Measurements from ENCODE around the gene HNF1A.

Gene HNF1A

DNA sequence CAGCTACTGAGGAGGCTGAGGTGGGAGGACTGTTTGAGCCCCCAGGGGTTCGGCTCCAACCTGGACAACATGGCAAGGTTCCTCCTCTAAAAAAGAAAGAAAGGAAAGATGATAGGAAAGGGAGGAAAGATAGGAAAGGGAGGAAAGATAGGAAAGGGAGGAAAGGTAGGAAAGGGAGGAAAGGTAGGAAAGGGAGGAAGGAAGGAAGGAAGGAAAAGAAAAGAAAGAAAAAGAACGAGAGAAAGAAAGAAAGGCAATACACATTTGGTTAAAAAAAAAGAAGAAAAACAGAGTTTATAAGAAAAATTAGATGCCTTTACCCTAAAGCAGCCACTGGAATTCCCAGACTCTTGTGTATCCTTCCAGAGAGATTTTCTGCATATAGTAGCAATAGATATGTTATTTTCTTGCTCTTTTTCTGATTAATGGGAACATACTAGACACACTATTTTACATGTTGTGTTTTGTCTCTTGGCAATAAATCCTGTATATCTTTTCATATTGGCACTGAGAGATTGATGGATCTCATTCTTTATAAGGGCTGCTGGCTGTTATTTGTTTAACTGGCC, 12.2 kb downstream of the HNF1A start:
- no peak for DNase-seq

DNA sequence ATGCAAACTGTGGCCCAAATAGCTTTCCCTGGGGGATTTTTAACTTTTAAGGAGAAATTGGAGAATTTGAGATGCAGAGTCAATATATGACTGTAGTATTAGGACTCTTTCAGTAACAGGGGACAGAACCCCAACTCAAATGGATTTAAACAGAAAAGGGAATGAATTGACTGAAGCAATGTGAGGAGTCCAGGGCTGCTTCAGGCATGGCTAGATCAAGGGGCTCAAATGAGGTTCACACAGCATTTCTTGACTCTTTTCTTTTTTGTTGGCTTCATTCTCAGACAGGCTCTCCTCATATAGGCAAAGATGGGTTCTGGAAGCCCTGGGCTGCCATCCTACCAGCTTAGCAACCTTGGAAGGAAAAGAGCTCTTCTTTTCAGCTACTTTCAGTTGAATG, 13.6 kb downstream of the HNF1A start:
- DNase-seq: no peak

DNA sequence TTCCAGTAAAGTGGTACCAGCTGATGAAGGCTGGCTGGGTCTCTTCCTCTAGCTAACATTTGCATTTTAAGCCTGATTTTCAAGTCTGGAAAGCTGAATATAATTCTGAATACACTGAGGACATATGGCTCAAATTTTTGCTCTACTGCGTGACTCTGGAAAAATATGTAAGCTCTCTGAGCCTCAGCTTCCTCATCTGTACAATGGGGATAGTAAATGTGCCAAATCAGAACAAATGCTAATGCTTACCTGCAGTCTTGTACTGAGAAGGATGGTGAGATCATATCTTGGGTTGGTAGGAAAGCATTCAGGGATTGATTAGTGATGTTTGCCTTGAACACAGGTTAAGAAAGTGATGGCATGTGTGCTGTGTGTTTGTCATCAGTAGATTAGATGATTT, 14.6 kb downstream of the HNF1A start:
- DNase-seq: no peak

DNA sequence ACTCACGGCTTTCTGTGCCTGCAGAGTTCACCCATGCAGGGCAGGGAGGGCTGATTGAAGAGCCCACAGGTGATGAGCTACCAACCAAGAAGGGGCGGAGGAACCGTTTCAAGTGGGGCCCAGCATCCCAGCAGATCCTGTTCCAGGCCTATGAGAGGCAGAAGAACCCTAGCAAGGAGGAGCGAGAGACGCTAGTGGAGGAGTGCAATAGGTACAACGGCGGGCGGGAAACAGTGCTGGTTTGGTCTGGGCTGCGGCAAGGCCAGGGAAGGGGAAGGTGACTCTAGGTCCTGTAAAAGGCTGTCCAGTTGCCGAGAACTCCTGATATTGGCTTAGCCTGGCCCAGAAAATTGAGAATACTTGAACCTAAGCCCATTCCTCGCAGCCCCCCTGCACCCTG, 15.2 kb downstream of the HNF1A start:
- no peak for DNase-seq

DNA sequence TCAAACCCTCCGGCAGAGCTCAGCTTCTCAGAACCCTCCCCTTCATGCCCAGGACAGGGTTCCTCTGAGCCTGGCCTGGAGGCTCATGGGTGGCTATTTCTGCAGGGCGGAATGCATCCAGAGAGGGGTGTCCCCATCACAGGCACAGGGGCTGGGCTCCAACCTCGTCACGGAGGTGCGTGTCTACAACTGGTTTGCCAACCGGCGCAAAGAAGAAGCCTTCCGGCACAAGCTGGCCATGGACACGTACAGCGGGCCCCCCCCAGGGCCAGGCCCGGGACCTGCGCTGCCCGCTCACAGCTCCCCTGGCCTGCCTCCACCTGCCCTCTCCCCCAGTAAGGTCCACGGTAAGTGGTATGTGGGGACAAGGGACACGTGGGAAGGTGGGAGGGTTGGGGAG, 15.7 kb downstream of the HNF1A start:
- DNase-seq: no peak

DNA sequence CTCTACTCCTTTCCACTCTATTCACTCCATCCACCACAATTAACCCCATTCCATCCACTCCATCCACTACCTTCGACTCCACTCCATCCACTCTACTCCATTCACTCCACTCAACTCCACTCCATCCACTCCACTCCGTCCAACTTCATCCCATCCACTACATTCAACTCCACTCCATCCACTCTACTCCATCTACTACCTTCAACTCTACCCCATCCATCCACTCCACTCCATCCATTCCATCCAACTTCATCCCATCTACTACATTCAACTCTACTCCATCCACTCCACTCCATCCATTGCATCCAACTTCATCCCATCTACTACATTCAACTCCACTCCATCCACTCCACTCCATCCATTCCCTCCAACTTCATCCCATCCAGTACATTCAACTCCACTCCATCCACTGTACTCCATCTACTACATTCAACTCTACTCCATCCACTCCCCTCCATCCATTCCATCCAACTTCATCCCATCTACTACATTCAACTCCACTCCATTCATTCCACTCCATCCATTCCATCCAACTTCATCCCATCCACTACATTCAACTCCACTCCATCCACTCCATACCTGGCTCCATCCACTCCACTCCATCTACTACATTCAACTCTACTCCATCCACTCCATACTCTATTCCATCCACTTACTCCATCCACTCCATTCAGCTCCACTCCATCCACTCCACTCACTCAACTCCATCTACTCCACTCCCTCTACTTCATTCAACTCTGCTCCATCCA, 16.4 kb downstream of the HNF1A start:
- no peak for DNase-seq

DNA sequence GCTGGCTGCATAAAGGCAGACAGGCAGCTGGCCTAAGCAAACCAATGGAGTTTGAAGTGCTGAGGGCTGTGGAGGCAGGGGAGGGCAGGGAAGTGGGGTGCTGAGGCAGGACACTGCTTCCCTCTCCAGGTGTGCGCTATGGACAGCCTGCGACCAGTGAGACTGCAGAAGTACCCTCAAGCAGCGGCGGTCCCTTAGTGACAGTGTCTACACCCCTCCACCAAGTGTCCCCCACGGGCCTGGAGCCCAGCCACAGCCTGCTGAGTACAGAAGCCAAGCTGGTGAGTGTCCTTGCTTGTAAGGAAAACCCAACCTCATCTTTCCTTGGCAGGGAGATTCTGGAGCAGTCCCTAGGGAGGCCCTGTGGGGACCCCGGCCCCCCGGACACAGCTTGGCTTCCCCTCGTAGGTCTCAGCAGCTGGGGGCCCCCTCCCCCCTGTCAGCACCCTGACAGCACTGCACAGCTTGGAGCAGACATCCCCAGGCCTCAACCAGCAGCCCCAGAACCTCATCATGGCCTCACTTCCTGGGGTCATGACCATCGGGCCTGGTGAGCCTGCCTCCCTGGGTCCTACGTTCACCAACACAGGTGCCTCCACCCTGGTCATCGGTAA, 17.9 kb downstream of the HNF1A start:
- no peak for DNase-seq

DNA sequence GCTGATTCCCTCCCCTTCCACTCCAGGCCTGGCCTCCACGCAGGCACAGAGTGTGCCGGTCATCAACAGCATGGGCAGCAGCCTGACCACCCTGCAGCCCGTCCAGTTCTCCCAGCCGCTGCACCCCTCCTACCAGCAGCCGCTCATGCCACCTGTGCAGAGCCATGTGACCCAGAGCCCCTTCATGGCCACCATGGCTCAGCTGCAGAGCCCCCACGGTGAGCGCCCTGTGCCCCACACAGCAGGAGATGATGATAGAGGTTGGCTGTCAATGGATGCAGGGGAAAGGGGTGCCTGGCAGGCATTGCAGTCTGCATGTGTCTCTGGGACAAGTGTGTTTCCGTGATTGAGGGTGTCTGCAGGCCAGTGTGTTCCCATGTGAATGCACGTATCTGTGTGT, 19.1 kb downstream of the HNF1A start:
- no peak for DNase-seq

DNA sequence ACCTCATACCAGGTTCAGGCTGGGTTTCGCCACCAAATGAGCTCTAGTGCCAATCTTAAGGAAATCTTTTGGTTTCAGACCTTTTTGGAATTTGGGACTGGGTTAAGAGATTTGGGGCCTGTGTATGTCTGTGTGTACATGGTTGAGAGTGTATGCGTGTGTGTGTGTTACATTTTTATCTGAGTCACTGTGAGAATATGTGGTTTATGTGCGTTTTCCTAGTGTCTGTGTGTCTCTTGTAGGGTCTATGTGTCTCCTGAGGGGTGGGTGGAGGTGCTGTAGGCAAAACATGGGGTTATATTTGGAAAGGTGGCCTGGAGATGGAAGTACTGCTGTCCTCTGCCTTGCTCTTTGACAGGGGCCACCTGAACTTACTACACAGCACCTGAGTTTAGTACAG, 20.1 kb downstream of the HNF1A start:
- DNase-seq: no peak

DNA sequence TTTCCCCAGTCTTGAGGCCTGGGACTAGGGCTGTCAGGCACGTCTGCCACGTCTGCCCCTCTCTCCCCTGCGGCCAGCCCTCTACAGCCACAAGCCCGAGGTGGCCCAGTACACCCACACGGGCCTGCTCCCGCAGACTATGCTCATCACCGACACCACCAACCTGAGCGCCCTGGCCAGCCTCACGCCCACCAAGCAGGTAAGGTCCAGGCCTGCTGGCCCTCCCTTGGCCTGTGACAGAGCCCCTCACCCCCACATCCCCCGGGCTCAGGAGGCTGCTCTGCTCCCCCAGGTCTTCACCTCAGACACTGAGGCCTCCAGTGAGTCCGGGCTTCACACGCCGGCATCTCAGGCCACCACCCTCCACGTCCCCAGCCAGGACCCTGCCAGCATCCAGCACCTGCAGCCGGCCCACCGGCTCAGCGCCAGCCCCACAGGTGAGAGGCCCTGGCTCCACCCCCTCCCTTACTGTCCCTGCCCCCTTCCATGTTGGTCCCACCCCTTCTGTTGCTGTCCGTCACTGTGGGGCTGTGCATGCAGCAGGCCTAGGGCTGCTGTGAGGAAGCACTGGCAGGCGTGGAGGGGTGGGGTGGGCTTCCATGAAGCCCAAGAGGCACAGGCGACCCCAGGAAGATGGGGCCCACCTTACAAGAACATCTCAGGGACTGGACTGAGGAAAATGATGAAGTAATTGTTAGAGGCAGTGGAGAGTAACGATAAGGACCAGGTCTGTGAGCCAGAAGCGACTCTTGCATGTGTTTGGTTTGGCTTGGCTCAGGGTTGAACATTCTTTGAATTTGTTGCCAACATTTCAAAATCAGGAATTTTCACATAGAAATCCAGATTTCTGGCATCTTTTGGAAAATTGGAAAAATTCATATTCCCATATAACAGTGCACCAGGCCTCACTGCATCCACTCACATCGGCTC, 21.1 kb downstream of the HNF1A start:
- no peak for DNase-seq

DNA sequence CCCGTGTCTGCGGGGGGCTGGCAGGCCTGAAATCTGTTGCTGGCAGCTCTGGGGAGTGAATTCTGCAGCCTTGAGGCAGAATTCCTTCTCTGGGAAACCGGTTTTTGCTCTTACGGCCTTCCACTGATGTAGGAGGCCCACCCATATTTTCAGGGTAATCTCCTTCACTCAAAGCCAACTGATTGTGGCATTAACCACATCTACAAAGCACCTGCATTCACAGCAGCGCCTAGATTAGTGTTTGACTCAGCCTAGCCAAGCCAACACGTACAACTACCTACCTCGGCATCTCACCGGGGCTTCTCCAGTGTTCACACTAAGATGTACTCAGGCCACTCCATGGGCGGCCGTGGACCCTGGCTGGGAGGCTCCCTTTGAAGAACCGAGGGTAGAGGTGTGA, 22.2 kb downstream of the HNF1A start:
- DNase-seq: no peak

DNA sequence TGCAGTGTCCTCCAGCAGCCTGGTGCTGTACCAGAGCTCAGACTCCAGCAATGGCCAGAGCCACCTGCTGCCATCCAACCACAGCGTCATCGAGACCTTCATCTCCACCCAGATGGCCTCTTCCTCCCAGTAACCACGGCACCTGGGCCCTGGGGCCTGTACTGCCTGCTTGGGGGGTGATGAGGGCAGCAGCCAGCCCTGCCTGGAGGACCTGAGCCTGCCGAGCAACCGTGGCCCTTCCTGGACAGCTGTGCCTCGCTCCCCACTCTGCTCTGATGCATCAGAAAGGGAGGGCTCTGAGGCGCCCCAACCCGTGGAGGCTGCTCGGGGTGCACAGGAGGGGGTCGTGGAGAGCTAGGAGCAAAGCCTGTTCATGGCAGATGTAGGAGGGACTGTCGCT, 22.7 kb downstream of the HNF1A start:
- no peak for DNase-seq

DNA sequence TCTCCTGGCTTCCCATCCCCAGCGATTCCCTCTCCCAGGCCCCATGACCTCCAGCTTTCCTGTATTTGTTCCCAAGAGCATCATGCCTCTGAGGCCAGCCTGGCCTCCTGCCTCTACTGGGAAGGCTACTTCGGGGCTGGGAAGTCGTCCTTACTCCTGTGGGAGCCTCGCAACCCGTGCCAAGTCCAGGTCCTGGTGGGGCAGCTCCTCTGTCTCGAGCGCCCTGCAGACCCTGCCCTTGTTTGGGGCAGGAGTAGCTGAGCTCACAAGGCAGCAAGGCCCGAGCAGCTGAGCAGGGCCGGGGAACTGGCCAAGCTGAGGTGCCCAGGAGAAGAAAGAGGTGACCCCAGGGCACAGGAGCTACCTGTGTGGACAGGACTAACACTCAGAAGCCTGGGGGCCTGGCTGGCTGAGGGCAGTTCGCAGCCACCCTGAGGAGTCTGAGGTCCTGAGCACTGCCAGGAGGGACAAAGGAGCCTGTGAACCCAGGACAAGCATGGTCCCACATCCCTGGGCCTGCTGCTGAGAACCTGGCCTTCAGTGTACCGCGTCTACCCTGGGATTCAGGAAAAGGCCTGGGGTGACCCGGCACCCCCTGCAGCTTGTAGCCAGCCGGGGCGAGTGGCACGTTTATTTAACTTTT, 23.6 kb downstream of the HNF1A start:
- no peak for DNase-seq

DNA sequence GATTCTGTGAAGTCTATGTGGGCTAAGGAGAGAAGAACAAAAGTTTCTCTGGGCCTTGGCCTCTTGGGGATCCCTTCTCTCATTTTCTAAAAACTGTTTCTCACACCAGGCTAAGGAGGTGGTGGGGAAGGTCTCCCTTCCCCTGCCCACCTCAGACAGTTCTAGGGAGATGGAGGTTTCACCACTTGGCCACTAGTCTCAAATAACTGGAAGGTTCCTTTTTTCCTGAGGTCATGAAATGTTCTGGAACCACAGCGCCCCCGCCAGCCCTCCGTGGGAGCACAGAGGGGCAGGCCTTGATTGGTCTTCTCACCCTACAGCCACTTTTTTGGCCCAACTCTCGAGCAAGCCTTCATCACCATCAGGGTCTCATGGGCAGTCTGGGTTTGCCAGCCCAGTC, 25.3 kb downstream of the HNF1A start:
- DNase-seq: no peak

DNA sequence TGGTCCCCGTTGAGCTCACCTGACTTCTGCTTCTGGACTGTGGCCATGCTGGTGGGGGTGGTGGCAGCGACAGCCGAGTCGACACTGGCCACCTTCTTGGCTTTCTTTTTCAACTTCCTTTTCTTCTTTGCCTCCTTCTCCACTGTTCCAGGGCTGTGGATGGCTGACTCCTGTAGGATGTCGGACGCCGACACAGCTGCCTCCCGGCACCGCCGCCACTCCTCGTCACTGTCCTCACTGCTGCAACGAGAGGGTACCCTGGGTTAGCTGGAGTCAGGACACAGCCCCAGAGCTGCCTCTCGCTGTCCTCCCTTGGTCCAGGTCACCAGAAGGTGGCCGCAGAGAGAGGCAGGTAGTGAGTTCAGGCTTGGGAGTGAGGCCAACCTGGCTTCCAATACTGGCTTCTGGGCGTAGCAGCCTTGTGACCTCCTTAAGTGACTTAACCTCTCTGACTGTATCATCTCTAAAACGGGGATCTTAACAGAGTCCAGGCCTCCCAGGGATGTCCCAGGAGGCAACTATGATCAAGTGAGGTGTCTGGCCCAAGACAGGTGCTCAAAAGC, 26.0 kb downstream of the HNF1A start:
- DNase-seq: no peak

DNA sequence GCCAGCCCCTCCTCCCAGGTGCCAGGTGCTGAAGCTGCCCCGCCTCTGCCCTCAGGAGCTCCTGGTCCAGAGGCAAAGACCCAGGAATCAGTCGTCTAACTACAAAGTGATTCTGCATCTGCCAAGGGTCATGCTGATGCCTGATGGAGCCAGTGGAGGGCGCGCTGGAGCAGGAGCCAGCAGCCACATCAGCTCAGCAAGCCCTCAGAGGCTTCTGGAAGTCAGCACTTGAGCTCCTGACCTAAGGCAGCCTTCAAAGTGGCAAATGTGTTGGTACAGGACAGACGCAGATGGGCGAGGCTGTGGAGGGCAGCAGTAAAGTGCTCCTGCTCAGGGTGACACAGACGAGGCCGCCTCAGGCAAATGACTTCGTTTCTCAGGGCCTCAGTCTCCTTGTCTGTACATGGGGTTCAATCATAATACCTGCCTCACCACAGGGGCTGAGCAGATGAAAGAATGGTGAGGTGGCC, 27.0 kb downstream of the HNF1A start:
- DNase-seq: no peak

DNA sequence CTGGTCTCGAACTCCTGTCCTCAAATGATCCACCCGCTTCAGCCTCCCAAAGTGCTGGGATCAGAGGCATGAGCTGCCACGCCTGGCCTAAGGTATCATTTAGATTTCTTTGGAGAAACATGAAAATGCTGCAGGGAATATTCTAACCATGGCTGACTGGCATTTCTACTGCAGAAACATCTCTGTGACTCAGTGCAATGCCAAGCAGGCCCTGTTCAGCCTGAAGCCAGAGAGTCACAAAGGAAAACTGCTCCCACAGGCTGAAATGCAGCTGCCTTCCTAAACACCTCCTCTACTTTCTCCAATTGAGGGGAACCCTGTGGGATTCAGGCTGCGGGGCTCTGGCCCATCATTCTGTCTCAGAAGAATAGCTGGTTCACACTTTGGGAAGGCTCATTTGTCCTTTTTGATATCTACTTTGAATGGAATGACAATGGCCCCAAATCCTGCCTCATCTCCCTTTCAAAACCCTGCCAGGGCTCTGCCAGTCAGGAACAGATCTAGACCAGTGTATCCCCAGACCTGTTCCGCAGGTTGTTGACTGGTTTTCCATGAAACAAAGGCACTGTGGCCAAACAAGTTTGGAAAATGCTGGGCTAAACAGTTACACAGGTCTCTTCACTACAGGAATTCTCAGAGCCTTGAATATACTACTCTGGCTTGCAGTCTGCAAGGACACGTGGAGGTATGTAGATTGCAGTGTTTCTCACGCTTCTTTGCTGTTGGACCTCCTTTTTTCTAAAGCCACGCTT, 30.2 kb downstream of the HNF1A start:
- no peak for DNase-seq

DNA sequence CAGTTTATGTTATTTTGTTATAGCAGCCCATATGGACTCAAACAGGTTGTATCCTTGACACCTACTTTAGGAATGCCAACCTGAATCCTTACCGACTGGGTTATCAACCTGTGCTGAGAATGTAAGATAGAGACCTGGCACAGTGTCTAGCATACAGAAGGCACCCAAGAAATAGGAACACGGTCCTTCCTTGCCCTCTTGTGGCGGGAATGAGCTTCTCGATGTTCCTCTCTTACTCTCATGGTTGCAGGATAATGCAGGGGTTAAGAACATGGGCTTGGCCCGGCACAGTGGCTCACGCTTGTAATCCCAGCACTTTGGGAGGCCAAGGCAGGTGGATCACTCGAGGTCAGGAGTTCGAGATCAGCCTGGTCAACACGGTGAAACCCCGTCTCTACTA, 31.4 kb downstream of the HNF1A start:
- DNase-seq: no peak

DNA sequence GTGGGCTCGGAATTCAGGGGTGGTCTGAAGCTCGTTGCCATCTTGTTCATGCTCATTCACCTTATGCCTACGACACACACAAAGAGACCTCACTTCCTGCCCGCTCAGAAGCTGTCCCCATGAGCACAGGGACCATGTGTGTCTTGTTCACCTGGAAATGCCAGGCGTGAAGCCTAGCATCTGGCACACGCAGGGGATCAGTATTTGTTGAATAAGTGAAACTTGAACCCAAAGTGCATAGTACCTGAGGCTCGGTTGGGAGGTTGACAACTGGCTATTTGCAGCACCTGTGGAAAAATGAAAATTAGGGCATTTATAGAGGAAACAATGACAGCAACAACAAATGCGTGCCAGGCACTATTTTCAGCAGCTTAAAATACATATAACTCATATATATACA, 32.5 kb downstream of the HNF1A start:
- no peak for DNase-seq

DNA sequence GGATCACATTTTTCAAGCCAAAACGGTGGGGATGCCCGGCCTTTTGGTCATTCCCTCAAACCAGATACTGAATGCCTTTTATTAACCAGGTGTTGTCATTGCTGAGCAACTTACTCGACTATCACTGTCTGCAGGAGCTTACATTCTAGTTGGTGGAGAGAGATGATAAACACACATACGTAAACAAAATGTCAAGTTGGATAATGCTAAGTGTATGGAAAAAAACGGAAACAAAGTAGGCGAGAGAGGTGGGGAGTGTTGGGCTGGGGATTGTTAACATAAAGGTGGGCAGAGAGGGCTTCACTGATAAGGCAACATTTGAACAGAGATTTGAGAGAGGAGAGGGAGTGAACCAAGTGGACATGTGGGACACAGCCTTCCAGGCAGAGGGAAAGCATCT, 33.5 kb downstream of the HNF1A start:
- DNase-seq: no peak

DNA sequence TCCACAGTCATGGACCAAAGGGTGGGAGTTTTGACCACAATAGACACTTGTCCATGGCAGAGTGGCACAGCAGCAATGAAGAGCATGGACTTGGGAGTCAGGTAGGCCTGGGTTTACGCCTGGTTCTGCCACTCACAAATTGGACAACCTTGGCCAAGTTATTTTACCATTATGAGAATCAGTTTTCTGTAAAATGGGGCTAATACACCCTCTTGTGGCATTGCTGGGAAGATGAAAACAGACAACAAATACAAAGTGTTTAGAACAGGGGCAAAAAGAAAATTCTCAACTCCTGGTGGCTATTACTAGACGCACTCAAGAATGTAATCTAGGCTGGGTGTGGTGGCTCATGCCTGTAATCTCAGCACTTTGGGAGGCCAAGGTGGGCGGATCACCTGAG, 35.4 kb downstream of the HNF1A start:
- DNase-seq: no peak

All from KG1 (cell line).